Colonic mucosa (tissue), 4 donors: ENCODE data around the gene RPL19. TPM values are rescaled to one million over a fixed set of nuclear protein-coding genes. Genes with fewer than 3 reads are reported as not detected.

ENCODE experiments used
- DNase-seq: peaks from one replicate; pipeline ENCODE4 v3.0.0-alpha.2; 2020
- H3K27ac ChIP-seq: fragments of 200-600 bp; one replicate; pipeline ENCODE4 v1.8.0; 2021
- H3K27me3 ChIP-seq: fragments of 200-600 bp; one replicate; pipeline ENCODE4 v1.8.0; 2021
- H3K36me3 ChIP-seq: fragments of 200-600 bp; one replicate; pipeline ENCODE4 v1.8.0; 2021
- H3K4me1 ChIP-seq: fragments of 200-600 bp; one replicate; pipeline ENCODE4 v1.8.0; 2021; ENCODE audit warnings: mild to moderate bottlenecking
- H3K4me3 ChIP-seq: fragments of 200-600 bp; one replicate; pipeline ENCODE4 v1.8.0; 2021
- H3K9ac ChIP-seq, 2 donors: one replicate each; pipeline ENCODE4 v1.7.0; 2013; ENCODE audit warnings: control low read depth in 2 of 2, low read depth in 2 of 2, low read length in 2 of 2
- H3K9me3 ChIP-seq: fragments of 200-600 bp; one replicate; pipeline ENCODE4 v1.8.0; 2021
- intact Hi-C: fragments of 100-400 bp; cut with DNase I; formaldehyde crosslinking; loops from one replicate; pipeline ENCODE4 v1.14.1; 2022
- total RNA-seq, 2 donors: library from RNA; stranded (reverse); fragmentation: NEBNext Ultra II Directional in 1 of 2; extraction: Animal tissue kit (Norgen Biotek cat#: 25700) in 1 of 2; gene quantifications; one replicate each; pipeline ENCODE4 v1.2.1, GENCODE V29; 2021
- TF ChIP-seq, protein P1 (sequence below): fragments of 200-600 bp; IDR thresholded peaks from one replicate; pipeline ENCODE4 v1.8.0; 2022; ENCODE audit warnings: antibody characterized with exemption, mild to moderate bottlenecking
- donor health status: healthy.
- donor health status: DM: no; HTN: no; CAD: no.
- donor health status: DM: no; HTN: no; CAD: no.

Gene RPL19
- total RNA-seq, 2 donors from 2014 or later: 1,557 to 1,567 TPM

DNA sequence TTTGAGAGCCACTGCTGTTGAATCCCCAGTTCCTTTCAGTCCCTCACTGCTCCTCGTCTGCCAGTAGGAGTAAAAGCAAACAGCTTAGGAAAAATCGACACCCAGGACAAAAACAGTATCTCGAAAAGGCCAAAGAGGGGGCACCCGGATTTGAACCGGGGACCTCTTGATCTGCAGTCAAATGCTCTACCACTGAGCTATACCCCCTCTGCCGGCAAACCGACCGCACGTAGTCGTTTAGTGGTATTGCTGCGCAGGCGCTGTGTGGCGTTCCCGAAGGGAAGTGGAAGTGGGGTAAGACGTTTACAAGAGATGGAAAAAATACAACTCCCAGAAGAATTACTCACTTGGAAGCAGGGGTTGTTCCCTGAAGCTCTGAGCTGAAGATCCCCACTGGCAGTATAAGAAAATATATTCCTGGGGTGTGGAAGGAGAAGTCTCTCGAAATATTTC is 46.5 kb upstream of the RPL19 start:
- Histone ChIP-seq H3K27ac (peak overlapping the region; percentile 84), H3K36me3 (no peaks in the 10 kb centered on the region), H3K27me3 (peaks cover 18% of the 10 kb centered on the region), H3K9ac (peak overlapping the region; percentile 77 to 96), H3K4me1 (no peaks in the 10 kb centered on the region), H3K9me3 (no peaks in the 10 kb centered on the region), H3K4me3 (peak overlapping the region; percentile 69)
- intact Hi-C loops: loop anchor here (2.0 to 10.0 kb wide), 2 partner anchors 171 to 269 kb away; no protein-coding TSS in a partner anchor
- peak; percentile 95 for DNase-seq
- TF ChIP-seq, protein P1, sequence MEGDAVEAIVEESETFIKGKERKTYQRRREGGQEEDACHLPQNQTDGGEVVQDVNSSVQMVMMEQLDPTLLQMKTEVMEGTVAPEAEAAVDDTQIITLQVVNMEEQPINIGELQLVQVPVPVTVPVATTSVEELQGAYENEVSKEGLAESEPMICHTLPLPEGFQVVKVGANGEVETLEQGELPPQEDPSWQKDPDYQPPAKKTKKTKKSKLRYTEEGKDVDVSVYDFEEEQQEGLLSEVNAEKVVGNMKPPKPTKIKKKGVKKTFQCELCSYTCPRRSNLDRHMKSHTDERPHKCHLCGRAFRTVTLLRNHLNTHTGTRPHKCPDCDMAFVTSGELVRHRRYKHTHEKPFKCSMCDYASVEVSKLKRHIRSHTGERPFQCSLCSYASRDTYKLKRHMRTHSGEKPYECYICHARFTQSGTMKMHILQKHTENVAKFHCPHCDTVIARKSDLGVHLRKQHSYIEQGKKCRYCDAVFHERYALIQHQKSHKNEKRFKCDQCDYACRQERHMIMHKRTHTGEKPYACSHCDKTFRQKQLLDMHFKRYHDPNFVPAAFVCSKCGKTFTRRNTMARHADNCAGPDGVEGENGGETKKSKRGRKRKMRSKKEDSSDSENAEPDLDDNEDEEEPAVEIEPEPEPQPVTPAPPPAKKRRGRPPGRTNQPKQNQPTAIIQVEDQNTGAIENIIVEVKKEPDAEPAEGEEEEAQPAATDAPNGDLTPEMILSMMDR: no peak

DNA sequence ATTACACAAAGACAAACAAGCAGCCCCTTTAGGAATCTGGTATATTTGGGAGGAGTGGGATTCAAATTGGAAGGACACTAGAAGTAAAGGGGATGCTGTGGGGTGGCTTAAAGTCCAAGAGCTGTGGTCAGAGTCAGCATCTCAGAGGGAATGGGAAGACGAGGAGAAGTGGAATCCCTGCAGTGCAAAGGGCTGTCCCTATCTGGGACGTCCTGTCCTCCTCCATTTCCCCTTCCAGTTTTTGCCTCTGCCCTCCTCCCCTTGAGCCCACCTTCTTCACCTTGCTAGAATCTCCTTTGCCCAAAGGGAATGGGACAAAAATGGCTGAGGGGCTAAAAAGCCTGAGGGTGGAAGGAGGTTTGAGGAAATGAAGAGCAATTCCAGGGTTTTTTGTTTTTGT is 44.4 kb upstream of the RPL19 start:
- Histone ChIP-seq H3K9me3 (no peaks in the 10 kb centered on the region), H3K4me3 (no peak overlapping the region), H3K36me3 (no peaks in the 10 kb centered on the region), H3K4me1 (no peaks in the 10 kb centered on the region), H3K9ac (no peak overlapping the region), H3K27me3 (peaks cover 12% of the 10 kb centered on the region), H3K27ac (no peak overlapping the region)
- intact Hi-C loops: loop anchor here (10.0 kb wide), 1 partner anchor 271 kb away; no protein-coding TSS in a partner anchor
- TF ChIP-seq, protein P1: no peak
- no peak for DNase-seq

DNA sequence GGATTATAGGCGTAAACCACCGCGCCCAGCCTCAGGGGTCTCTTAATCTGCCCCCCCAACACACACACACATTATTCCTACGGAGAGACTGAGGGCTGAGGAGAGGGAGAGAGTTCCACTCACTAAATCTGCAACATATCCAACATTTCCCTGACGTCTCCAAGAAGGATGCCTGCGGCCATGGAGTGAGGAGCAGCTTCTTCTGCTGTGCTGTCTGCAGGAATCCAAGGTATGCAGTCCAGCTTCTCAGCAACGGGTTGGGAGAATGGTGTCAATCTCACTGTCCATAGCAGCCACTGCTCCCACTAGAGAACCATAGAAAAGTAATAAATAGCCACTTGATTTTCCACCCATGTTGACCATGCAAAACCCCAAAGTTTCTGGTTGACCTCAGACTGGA is 43.6 kb upstream of the RPL19 start:
- H3K27ac ChIP-seq: no peak overlapping the region
- H3K4me1 ChIP-seq: no peaks in the 10 kb centered on the region
- TF ChIP-seq, protein P1: no peak
- no peak for DNase-seq
- peaks cover 4% of the 10 kb centered on the region for H3K27me3 ChIP-seq
- no peaks in the 10 kb centered on the region for H3K9me3 ChIP-seq
- no peak overlapping the region for H3K9ac ChIP-seq
- no peaks in the 10 kb centered on the region for H3K36me3 ChIP-seq
- intact Hi-C loops: loop anchor here (10.0 kb wide), 1 partner anchor 272 kb away; no protein-coding TSS in a partner anchor
- no peak overlapping the region for H3K4me3 ChIP-seq

GRCh38 chr17:39158623-39159022 is 41.5 kb upstream of the RPL19 start:
- Histone ChIP-seq H3K4me1 (no peaks in the 10 kb centered on the region), H3K4me3 (no peak overlapping the region), H3K27me3 (no peaks in the 10 kb centered on the region), H3K9ac (no peak overlapping the region), H3K36me3 (no peaks in the 10 kb centered on the region), H3K27ac (no peak overlapping the region), H3K9me3 (no peaks in the 10 kb centered on the region)
- TF ChIP-seq, protein P1: no peak
- intact Hi-C loops: loop anchor here (10.0 kb wide), 1 partner anchor 274 kb away; no protein-coding TSS in a partner anchor
- DNase-seq: no peak

- intact Hi-C loops: loop anchor here (10.0 kb wide), 1 partner anchor 73 kb away; no protein-coding TSS in a partner anchor
- H3K4me1 ChIP-seq: peaks cover 4% of the 10 kb centered on the region
- DNase-seq: no peak
- no peaks in the 10 kb centered on the region for H3K27me3 ChIP-seq
- no peak overlapping the region for H3K27ac ChIP-seq
- H3K9me3 ChIP-seq: no peaks in the 10 kb centered on the region
- H3K9ac ChIP-seq: no peak overlapping the region
- TF ChIP-seq, protein P1: no peak
- H3K4me3 ChIP-seq: no peak overlapping the region
- H3K36me3 ChIP-seq: no peaks in the 10 kb centered on the region
Measured at GRCh38 chr17:39161962-39162361, 38.1 kb upstream of the RPL19 start.
